Lower leg skin (tissue), 3 donors: ENCODE data around the gene NDUFS1.

ENCODE experiments used
- POLR2A ChIP-seq, 2 donors: fragments of 450-650 bp; IDR thresholded peaks; one replicate each; pipeline ENCODE4 v1.6.1; 2016 to 2017; ENCODE audit warnings: antibody characterized with exemption in 2 of 2, mild to moderate bottlenecking in 1 of 2, moderate library complexity in 1 of 2
- TF ChIP-seq, protein P1 (sequence below), 3 donors: fragments of 450-650 bp; IDR thresholded peaks; one replicate each; pipeline ENCODE4 v1.5.1; 2016; ENCODE audit warnings: antibody characterized with exemption in 3 of 3, mild to moderate bottlenecking in 3 of 3, moderate library complexity in 2 of 3

DNA sequence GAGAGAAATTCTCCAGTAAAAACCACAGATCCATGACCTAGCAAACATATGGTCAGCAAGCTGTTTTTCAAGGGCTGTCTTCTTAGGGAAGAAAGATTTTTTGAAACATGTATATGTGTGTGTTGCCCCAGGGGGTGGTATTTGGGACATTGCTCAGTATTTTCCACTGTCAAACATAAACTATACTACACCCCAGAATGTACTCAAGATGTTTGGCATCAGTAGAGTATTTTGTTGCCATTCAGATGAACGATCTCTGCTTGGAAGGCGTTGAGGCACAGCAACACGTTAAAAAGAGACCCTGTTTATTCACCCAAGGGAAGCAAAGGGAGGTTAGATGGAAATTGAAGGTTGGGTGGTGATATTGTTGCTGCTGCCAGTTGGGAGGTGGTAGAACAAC, 30.4 kb upstream of the NDUFS1 start:
- TF ChIP-seq, protein P1, sequence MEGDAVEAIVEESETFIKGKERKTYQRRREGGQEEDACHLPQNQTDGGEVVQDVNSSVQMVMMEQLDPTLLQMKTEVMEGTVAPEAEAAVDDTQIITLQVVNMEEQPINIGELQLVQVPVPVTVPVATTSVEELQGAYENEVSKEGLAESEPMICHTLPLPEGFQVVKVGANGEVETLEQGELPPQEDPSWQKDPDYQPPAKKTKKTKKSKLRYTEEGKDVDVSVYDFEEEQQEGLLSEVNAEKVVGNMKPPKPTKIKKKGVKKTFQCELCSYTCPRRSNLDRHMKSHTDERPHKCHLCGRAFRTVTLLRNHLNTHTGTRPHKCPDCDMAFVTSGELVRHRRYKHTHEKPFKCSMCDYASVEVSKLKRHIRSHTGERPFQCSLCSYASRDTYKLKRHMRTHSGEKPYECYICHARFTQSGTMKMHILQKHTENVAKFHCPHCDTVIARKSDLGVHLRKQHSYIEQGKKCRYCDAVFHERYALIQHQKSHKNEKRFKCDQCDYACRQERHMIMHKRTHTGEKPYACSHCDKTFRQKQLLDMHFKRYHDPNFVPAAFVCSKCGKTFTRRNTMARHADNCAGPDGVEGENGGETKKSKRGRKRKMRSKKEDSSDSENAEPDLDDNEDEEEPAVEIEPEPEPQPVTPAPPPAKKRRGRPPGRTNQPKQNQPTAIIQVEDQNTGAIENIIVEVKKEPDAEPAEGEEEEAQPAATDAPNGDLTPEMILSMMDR (IDR thresholded peaks at IDR 0.05) = no peak
- TF ChIP-seq POLR2A (IDR thresholded peaks at IDR 0.05) = no peak
